HTERT RPE-1 (cell line): ENCODE results near the gene ARPC2.
"Not testable (repeated sequence)": the region's sequence is repeated elsewhere in the genome, so short reads cannot be mapped to it uniquely, and the experiment has no call there.

Source experiments
- in situ Hi-C: fragments of 300-500 bp; cut with MboI; formaldehyde crosslinking; loops from 4 replicates; pipeline ENCODE4 v1.14.3; 2020; ENCODE audit warnings: low sequenced_read_pairs

The ARPC2 gene

GRCh38 chr2:218216674-218217359 lies at the start of gene ARPC2:
TSS of gene ARPC2 (plus strand) at chr2:218217189. CDS start at chr2:218217471, 282 bp downstream.
- in situ Hi-C loops, result no loop called here

DNA sequence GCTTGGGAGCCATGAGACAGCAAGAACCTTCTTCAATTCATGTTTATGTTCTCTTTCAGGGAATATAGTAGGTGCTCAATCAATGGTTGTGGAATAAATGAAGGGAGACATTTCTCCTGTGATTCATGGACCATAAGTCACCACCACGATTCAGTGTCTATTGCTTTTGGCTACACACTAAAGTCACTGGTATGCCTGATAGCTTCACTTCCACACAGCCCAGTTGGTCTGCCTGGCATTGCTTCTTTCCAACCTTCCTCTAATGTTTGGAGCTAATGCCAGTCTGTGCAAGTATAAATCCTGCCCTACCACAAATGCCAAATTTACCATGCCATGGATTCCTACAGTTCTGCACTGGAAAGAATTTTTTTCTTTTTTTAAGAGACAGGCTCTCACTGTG lies 49.0 kb upstream of the ARPC2 start:
- in situ Hi-C loops, result no loop called here

DNA sequence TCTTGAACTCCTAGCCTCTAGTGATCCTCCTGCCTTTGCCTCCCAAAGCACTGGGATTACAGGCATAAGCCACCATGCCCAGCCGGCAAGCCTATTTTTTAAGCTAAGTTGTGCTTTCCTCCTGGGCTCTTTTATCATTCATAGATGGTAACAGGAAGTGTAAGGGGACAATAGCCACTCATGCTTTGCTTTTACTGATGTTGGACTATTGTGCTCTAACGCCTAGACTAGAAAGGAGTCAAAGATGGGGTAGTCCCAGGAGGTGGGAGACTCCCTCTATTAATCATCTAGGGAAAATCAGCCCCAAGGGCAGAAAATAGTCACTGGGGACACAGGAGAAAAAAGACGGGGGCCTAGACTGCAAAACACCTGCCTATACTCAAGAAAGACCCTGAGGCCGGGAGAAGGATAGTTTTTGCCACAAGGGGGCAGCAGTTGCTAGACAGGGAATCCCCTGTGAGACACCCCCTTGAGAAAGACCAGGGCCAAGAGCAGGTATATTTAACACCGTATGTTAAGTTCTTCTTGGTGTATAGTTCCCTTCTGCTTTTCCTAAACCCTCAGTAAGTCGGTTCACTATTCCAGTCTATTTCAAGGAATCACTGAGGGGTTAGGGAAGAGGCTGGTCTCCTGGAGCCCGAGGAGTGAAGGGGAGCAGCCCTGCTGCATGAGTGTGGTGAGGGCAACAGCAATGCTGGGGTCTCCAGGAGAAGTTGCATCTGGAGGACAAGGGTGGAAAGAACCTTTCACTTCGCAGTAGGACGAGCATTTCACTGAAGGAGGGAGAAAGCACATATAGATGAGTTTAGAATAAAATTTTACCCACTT lies 48.1 kb upstream of the ARPC2 start:
- in situ Hi-C loops, result no loop called here

- in situ Hi-C loops, result no loop called here
Observed at GRCh38 chr2:218169757-218170546, 47.0 kb upstream of the ARPC2 start.

DNA sequence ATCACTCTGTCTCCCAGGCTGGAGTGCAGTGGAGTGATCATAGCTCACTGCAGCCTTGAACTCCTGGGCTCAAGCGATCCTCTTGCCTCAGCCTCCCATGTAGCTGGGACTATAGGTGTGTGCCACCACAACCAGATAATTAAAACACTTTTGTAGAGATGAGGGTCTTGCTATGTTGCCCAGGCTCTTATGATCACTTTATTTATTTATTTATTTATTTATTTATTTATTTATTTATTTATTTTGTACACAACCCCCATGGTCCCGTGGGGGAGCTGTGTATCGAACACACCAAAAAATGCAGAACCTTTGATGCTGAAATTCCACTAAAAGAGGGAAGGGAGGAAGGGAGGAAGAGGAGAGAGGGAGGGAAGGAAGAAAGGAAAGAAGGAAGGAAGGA lies 45.2 kb upstream of the ARPC2 start:
- in situ Hi-C loops, result not testable (repeated sequence)

DNA sequence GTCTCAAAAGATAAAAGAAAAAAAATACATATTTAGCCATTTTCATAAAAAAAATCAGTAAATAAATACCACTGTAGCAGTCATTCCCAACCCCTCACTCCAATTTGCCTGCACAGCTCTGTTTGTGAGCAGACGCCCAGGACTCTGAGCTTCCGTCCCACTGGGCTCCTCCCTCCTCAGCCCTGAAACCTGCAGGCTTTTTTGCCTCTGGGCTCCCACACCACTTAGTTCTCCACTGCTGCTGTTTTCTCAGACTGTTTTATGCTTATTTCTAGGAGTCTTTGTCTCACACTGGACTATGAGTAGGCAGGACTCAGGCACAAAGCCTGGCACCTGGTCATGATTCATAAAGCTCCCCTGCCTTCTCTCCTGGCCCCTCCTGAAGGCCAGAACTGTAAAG lies 44.1 kb upstream of the ARPC2 start:
- in situ Hi-C loops, result no loop called here

GRCh38 chr2:218179782-218180181 lies 37.2 kb upstream of the ARPC2 start:
- in situ Hi-C loops, result no loop called here

DNA sequence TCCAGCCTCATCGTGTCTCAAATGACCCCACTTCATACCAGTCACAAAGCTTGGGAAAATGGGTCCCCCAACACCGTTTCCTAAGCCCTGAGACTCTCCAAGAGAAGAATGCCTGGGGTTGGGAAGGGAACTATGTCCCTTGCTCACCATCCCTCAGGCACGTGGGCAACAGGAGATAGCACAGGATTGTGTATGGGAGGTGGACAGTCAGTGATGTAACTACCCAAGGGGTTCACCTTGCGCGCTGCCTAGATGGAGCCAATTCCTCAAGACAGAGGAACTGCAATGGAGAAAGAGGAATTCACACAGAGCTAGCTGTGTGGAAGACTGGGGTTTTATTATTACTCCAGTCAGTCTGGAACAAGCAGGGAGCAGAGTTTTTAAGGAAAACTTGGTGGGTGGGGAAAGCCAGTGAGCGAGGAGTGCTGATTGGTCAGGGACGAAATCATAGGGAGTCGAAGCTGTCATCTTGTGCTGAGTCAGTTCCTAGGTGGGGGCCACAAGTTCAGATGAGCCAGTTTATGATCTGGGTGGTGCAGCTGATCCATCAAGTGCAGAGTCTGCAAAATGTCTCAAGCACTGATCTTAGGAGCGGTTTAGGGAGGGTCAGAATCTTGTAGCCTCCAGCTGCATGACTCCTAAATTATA lies 36.4 kb upstream of the ARPC2 start:
- in situ Hi-C loops, result no loop called here

- in situ Hi-C loops, result no loop called here
Observed at GRCh38 chr2:218184331-218184730, 32.7 kb upstream of the ARPC2 start.

DNA sequence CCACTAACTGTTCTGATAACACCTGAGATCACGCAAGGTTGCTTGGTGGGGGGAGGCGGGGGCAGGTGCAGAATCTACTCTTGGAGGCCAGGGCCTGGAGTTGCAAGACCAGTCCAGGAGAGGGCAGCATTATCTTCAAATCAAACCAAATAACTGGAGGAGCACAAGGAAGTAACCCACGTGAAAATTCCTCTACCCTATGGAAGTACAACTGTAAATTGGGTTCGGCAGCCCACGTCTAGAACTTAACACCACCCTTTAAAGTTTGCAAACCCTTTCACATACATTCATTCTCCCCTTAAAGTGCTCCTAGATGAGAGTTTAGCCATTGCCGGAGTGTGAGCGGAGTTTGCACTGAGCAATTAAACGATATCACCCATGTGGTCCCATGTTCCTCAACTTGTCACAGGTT lies 30.6 kb upstream of the ARPC2 start:
- in situ Hi-C loops, result no loop called here

DNA sequence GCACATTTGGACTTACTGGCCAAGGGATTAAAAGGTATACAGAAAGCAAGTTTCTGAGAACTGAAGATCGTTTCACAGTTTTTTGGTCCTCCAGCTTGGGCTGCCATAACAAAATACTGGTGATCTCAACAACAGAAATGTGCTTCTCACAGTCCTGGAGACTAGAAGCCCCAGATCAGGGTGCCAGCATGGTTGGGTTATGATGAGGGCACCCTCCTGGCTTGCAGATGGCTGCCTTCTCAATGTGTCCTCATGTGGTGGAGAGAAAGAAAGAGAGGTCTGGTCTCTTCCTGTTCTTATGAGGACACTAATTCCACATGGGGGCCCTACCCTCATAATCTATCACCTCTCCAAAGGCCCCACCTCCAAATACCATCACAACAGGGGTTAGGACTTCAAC lies 30.1 kb upstream of the ARPC2 start:
- in situ Hi-C loops, result no loop called here

- in situ Hi-C loops, result no loop called here
Observed at GRCh38 chr2:218187296-218188015, 29.5 kb upstream of the ARPC2 start.

GRCh38 chr2:218188528-218188927 lies 28.5 kb upstream of the ARPC2 start:
- in situ Hi-C loops, result no loop called here

- in situ Hi-C loops, result no loop called here
Observed at GRCh38 chr2:218192902-218193430, 24.0 kb upstream of the ARPC2 start.

- in situ Hi-C loops, result no loop called here
Observed at GRCh38 chr2:218193701-218194100, 23.3 kb upstream of the ARPC2 start.

DNA sequence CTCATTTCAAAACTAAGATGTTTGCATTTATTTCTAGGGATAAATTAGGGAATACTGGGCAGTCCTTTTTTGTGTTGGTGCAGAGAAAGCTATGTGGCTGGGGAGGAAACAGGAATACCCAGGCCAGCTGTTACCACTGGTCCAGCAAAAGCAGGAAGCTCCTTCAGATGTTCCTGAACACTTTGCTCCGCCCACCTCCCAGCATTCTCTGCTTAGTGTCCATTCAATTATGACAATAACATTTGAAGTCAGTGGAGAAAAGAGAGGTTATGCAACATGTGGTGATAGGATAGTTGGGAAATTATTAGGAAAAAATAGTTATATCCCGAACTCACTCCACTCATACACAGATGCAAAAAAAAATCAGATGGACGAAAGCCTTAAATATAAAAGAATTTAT lies 22.1 kb upstream of the ARPC2 start:
- in situ Hi-C loops, result no loop called here

- in situ Hi-C loops, result no loop called here
Observed at GRCh38 chr2:218196974-218197373, 20.0 kb upstream of the ARPC2 start.

DNA sequence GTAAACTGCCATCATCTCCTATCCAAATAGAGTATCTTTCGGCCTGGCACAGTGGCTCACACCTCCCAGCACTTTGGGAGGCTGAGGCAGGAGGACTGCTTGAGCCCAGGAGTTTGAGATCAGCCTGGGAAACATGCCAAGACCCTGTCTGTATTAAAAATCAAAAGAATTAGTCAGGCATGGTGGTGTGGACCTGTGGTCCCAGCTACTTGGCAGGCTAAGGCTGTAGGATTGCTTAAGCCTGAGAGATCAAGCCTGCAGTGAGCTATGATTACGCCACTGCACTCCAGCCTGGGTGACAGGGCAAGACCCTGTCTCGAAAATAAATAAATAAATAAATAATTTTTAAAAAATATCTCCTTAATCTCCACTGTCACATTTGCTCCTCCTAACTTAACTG lies 14.7 kb upstream of the ARPC2 start:
- in situ Hi-C loops, result no loop called here

DNA sequence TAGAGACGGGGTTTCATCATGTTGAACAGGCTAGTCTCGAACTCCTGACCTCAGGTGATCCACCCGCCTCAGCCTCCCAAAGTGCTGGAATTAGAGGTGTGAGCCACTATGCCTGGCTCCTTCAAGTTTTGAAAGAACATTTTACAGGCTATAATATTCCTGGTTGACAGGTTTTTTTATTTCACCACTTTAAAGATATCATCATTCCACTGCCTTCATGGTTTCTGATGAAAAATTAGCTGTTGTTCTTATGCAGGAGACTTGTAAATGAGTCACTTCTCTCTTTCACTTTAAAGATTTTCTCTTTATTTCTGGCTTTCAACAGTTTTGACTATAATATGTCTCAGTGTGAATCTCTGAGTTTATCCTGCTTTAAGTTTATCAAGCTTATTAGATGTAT lies 7.9 kb upstream of the ARPC2 start:
- in situ Hi-C loops, result no loop called here

DNA sequence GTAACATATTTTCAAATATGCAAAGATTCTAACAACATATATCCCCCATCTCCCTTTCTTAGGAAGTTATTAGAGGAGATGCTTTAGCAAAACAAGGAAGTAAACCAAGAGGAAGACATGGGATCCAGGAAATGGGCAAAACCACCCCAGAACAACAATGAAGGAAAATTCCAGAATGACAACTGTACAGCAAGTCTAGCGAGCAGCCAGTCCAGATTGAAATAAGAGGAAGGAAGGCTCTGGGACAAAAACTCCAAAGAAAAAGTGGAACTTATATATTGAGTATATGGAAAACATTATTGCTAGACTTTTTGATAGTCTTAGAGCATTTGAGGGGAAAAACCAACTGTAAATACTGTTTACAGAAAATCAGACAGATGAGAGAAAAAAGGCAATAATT lies 2.9 kb upstream of the ARPC2 start:
- in situ Hi-C loops, result no loop called here
